A549 (cell line): Measurements from ENCODE around the gene IGF1R.

Source experiments
- BCL3 ChIP-seq: fragments of >200 bp; sonication (Bioruptor Twin); formaldehyde crosslinking; IDR thresholded peaks from 3 replicates; pipeline ENCODE4 v1.6.1; 2016
- BHLHE40 ChIP-seq: IDR thresholded peaks from 2 replicates; pipeline ENCODE4 v1.6.1; 2012; ENCODE audit warnings: low read depth, low read length, inconsistent platforms
- CTCF ChIP-seq: fragments of >200 bp; sonication (Bioruptor Twin); formaldehyde crosslinking; IDR thresholded peaks from 3 replicates; pipeline ENCODE4 v1.5.1; 2016
- EP300 ChIP-seq, 2 experiments: fragments of >200 bp; sonication (Bioruptor Twin); formaldehyde crosslinking; IDR thresholded peaks; 2 replicates in 1 of 2; 3 replicates in 1 of 2; pipeline ENCODE4 v1.6.1; 2016 to 2017
- ESRRA ChIP-seq: fragments of 150-350 bp; IDR thresholded peaks from 2 replicates; pipeline ENCODE4 v1.6.1; 2014; ENCODE audit warnings: mild to moderate bottlenecking, low read length, borderline replicate concordance
- JUN ChIP-seq, 2 experiments: fragments of >200 bp; sonication (Bioruptor Twin); formaldehyde crosslinking; IDR thresholded peaks; 2 replicates in 1 of 2; 3 replicates in 1 of 2; pipeline ENCODE4 v1.6.1; 2016 to 2017
- KDM1A ChIP-seq: fragments of 200-600 bp; sonication (generic); IDR thresholded peaks from 2 replicates; pipeline ENCODE4 v1.6.1; 2016; ENCODE audit warnings: low read depth, mild to moderate bottlenecking
- MAX ChIP-seq: IDR thresholded peaks from 2 replicates; pipeline ENCODE4 v1.6.1; 2012
- MAZ ChIP-seq: fragments of 150-350 bp; IDR thresholded peaks from 2 replicates; pipeline ENCODE4 v1.6.1; 2014; ENCODE audit warnings: antibody characterized with exemption, low read depth, low read length, borderline replicate concordance
- POLR2A ChIP-seq: IDR thresholded peaks from 2 replicates; pipeline ENCODE4 v1.6.1; 2012; ENCODE audit warnings: mild to moderate bottlenecking, low read length
- REST ChIP-seq: fragments of 200-600 bp; sonication (generic); IDR thresholded peaks from 2 replicates; pipeline ENCODE4 v1.6.1; 2016; ENCODE audit warnings: antibody characterized with exemption, mild to moderate bottlenecking, moderate library complexity
- RFX5 ChIP-seq: fragments of 450-650 bp; IDR thresholded peaks from 2 replicates; pipeline ENCODE4 v1.7.1; 2014; ENCODE audit warnings: antibody characterized with exemption, mild to moderate bottlenecking, moderate library complexity
- ZC3H11A ChIP-seq: fragments of 450-650 bp; IDR thresholded peaks from 2 replicates; pipeline ENCODE4 v1.6.1; 2014; ENCODE audit warnings: antibody characterized with exemption, mild to moderate bottlenecking

GRCh38 chr15:98801234-98801561, 152.9 kb downstream of the IGF1R start:
- no peak for TF ChIP-seq RFX5
- TF ChIP-seq BHLHE40, result no peak
- TF ChIP-seq MAX, result no peak
- TF ChIP-seq CTCF, result no peak
- TF ChIP-seq BCL3, result no peak
- no peak for TF ChIP-seq JUN (IDR thresholded peaks at IDR 0.05)
- no peak for TF ChIP-seq MAZ
- no peak for TF ChIP-seq ZC3H11A
- no peak for TF ChIP-seq EP300 (IDR thresholded peaks at IDR 0.05)
- no peak for TF ChIP-seq KDM1A
- no peak for TF ChIP-seq POLR2A
- no peak for TF ChIP-seq REST
- no peak for TF ChIP-seq ESRRA
